H9 (cell line): ENCODE measurements around the gene PLSCR4. TPM values are rescaled to one million over a fixed set of nuclear protein-coding genes. Genes with fewer than 3 reads are reported as not detected.

Experiments used
- DNase-seq: peaks from one replicate; pipeline ENCODE4 v3.0.0-alpha.2; 2017
- H2AFZ ChIP-seq: one replicate; pipeline ENCODE4 v1.6.1; 2013; ENCODE audit warnings: mild to moderate bottlenecking, low read length, control low read depth, moderate library complexity
- H2AK5ac ChIP-seq: 2 replicates; pipeline ENCODE4 v1.6.1; 2013; ENCODE audit warnings: low read length, control low read depth, mixed read lengths; ENCODE audit not compliant: insufficient read length
- H2BK120ac ChIP-seq: one replicate; pipeline ENCODE4 v1.6.1; 2013; ENCODE audit warnings: low read depth, mild to moderate bottlenecking, low read length, control low read depth, inconsistent platforms; ENCODE audit not compliant: poor library complexity, severe bottlenecking
- H2BK12ac ChIP-seq: 2 replicates; pipeline ENCODE4 v1.6.1; 2013; ENCODE audit warnings: low read length, control low read depth, mixed read lengths, low read depth; ENCODE audit not compliant: insufficient read length
- H2BK15ac ChIP-seq: 2 replicates; pipeline ENCODE4 v1.6.1; 2013; ENCODE audit warnings: low read depth, low read length, control low read depth
- H2BK20ac ChIP-seq: one replicate; pipeline ENCODE4 v1.6.1; 2013; ENCODE audit warnings: low read depth, mild to moderate bottlenecking, low read length, control low read depth, inconsistent platforms; ENCODE audit not compliant: poor library complexity, severe bottlenecking
- H2BK5ac ChIP-seq: 2 replicates; pipeline ENCODE4 v1.6.1; 2013; ENCODE audit warnings: low read length, control low read depth, mixed read lengths; ENCODE audit not compliant: insufficient read length
- H3K14ac ChIP-seq: 2 replicates; pipeline ENCODE4 v1.6.1; 2013; ENCODE audit warnings: low read length, control low read depth; ENCODE audit not compliant: insufficient read depth
- H3K18ac ChIP-seq: 2 replicates; pipeline ENCODE4 v1.6.1; 2013; ENCODE audit warnings: low read depth, mild to moderate bottlenecking, mixed read lengths, low read length, control low read depth; ENCODE audit not compliant: insufficient read length
- H3K23ac ChIP-seq: 2 replicates; pipeline ENCODE4 v1.6.1; 2013; ENCODE audit warnings: low read length, control low read depth, mixed read lengths, low read depth; ENCODE audit not compliant: insufficient read length
- H3K23me2 ChIP-seq: 2 replicates; pipeline ENCODE4 v1.6.1; 2013; ENCODE audit warnings: low read depth, mild to moderate bottlenecking, mixed read lengths, low read length, control low read depth; ENCODE audit not compliant: insufficient read length, poor library complexity, severe bottlenecking
- H3K27ac ChIP-seq: 2 replicates; pipeline ENCODE4 v1.5.1; 2013; ENCODE audit warnings: low read length, control low read depth, mixed read lengths, low read depth; ENCODE audit not compliant: insufficient read length
- H3K27me3 ChIP-seq: 2 replicates; pipeline ENCODE4 v1.6.1; 2013; ENCODE audit warnings: low read length, control low read depth, inconsistent platforms; ENCODE audit not compliant: insufficient read depth
- H3K4ac ChIP-seq: 2 replicates; pipeline ENCODE4 v1.6.1; 2013; ENCODE audit warnings: low read depth, mild to moderate bottlenecking, control low read depth, inconsistent platforms, low read length, moderate library complexity
- H3K4me1 ChIP-seq: 2 replicates; pipeline ENCODE4 v1.6.1; 2013; ENCODE audit warnings: low read length, control low read depth, inconsistent platforms; ENCODE audit not compliant: insufficient read depth
- H3K4me2 ChIP-seq: 2 replicates; pipeline ENCODE4 v1.6.1; 2013; ENCODE audit warnings: low read length, control low read depth, mixed read lengths; ENCODE audit not compliant: insufficient read length, insufficient read depth
- H3K56ac ChIP-seq: 2 replicates; pipeline ENCODE4 v1.6.1; 2013; ENCODE audit warnings: low read depth, mild to moderate bottlenecking, mixed read lengths, low read length, control low read depth; ENCODE audit not compliant: insufficient read length
- H3K79me1 ChIP-seq: 2 replicates; pipeline ENCODE4 v1.6.1; 2013; ENCODE audit warnings: low read depth, mild to moderate bottlenecking, moderate library complexity, low read length, control low read depth, inconsistent platforms; ENCODE audit not compliant: insufficient read depth, poor library complexity, severe bottlenecking
- H3K79me2 ChIP-seq: 2 replicates; pipeline ENCODE4 v1.6.1; 2013; ENCODE audit warnings: low read length, control low read depth, inconsistent platforms; ENCODE audit not compliant: insufficient read depth
- H3K9ac ChIP-seq: 2 replicates; pipeline ENCODE4 v1.6.1; 2013; ENCODE audit warnings: low read length, control low read depth, mixed read lengths; ENCODE audit not compliant: insufficient read length; ENCODE audit errors: extremely low read depth
- H3K9me3 ChIP-seq: one replicate; pipeline ENCODE4 v1.6.1; 2013; ENCODE audit warnings: low read depth, low read length, inconsistent platforms; ENCODE audit not compliant: control insufficient read depth
- H3T11ph ChIP-seq: one replicate; pipeline ENCODE4 v1.6.1; 2013; ENCODE audit warnings: mild to moderate bottlenecking, low read length, control low read depth, inconsistent platforms
- H4K20me1 ChIP-seq: one replicate; pipeline ENCODE4 v1.6.1; 2013; ENCODE audit not compliant: control insufficient read depth, insufficient read length, insufficient read depth
- H4K5ac ChIP-seq: 2 replicates; pipeline ENCODE4 v1.6.1; 2013; ENCODE audit warnings: low read depth, mild to moderate bottlenecking, mixed read lengths, low read length, control low read depth; ENCODE audit not compliant: insufficient read length
- H4K8ac ChIP-seq: replicated peaks from 2 replicates; pipeline ENCODE4 v1.6.1; 2013; ENCODE audit warnings: low read length, control low read depth, mixed read lengths, low read depth; ENCODE audit not compliant: insufficient read length
- H4K91ac ChIP-seq: 2 replicates; pipeline ENCODE4 v1.6.1; 2013; ENCODE audit warnings: low read depth, mild to moderate bottlenecking, moderate library complexity, mixed read lengths, low read length, control low read depth; ENCODE audit not compliant: insufficient read length
- H3K27ac Mint-ChIP-seq, 3 experiments: 2 replicates in 2 of 3; 3 replicates in 1 of 3; pipeline ENCODE4 v1.8.0; 2020 to 2021; ENCODE audit warnings: mixed read lengths in 3 of 3, mild to moderate bottlenecking in 1 of 3, moderate library complexity in 1 of 3
- H3K27me3 Mint-ChIP-seq: 2 replicates; pipeline ENCODE4 v1.8.0; 2021; ENCODE audit warnings: low read depth, mild to moderate bottlenecking, moderate library complexity, mixed read lengths
- H3K36me3 Mint-ChIP-seq, 3 experiments: 2 replicates in 2 of 3; 3 replicates in 1 of 3; pipeline ENCODE4 v1.8.0; 2020 to 2021; ENCODE audit warnings: low read depth in 3 of 3, mixed read lengths in 3 of 3; ENCODE audit not compliant: insufficient read depth in 1 of 3
- H3K4me1 Mint-ChIP-seq, 2 experiments: 2 replicates each; pipeline ENCODE4 v1.8.0; 2020; ENCODE audit warnings: mixed read lengths in 2 of 2
- H3K4me3 Mint-ChIP-seq, 2 experiments: 2 replicates in 1 of 2; 3 replicates in 1 of 2; pipeline ENCODE4 v1.8.0; 2020 to 2021; ENCODE audit warnings: mild to moderate bottlenecking in 2 of 2, mixed read lengths in 2 of 2, moderate library complexity in 1 of 2
- H3K9me3 Mint-ChIP-seq, 2 experiments: 2 replicates in 1 of 2; 3 replicates in 1 of 2; pipeline ENCODE4 v1.8.0; 2020; ENCODE audit warnings: mild to moderate bottlenecking in 2 of 2, mixed read lengths in 2 of 2, moderate library complexity in 1 of 2
- CTCF ChIP-seq: fragments of 200-600 bp; sonication (generic); conservative IDR thresholded peaks from 3 replicates; pipeline ENCODE4 v1.8.0; 2021; ENCODE audit warnings: antibody characterized with exemption, mild to moderate bottlenecking
- total RNA-seq: library from RNA; stranded (reverse); gene quantifications from 2 replicates; pipeline ENCODE4 v1.2.1, GENCODE V29; 2021

The PLSCR4 gene
- total RNA-seq, 1 experiment from 2014 or later = 1.2 TPM

GRCh38 chr3:146221276-146221675 is 29.6 kb downstream of the PLSCR4 start:
- Histone ChIP-seq H2BK20ac (no peak overlapping the region), H4K91ac (no peak overlapping the region), H3K4ac (no peak overlapping the region), H3K27ac (no peak overlapping the region), H3T11ph (no peak overlapping the region), H4K8ac (no peak overlapping the region), H3K23me2 (no peaks in the 10 kb centered on the region), H4K5ac (no peak overlapping the region), H3K79me2 (no peaks in the 10 kb centered on the region), H2AK5ac (no peak overlapping the region), H3K23ac (no peak overlapping the region), H3K9ac (no peak overlapping the region), H3K14ac (no peak overlapping the region), H2AFZ (no peak overlapping the region), H2BK15ac (no peak overlapping the region), H2BK120ac (no peak overlapping the region), H3K56ac (no peak overlapping the region), H3K4me2 (no peak overlapping the region), H4K20me1 (no peaks in the 10 kb centered on the region), H3K18ac (no peak overlapping the region), H2BK12ac (no peak overlapping the region), H3K79me1 (no peaks in the 10 kb centered on the region), H3K4me1 (no peaks in the 10 kb centered on the region; the same call in 1 of the 2 replicates), H3K9me3 (no peaks in the 10 kb centered on the region), H3K27me3 (no peaks in the 10 kb centered on the region), H2BK5ac (no peak overlapping the region)
- H3K4me3 Mint-ChIP-seq = no peak overlapping the region
- no peak for TF ChIP-seq CTCF
- peaks cover 0 to 5% (median 2%) of the 10 kb centered on the region in 3 experiments; a peak in 1 of 7 replicates for H3K36me3 Mint-ChIP-seq
- no peaks in the 10 kb centered on the region; a peak in 1 of 5 replicates for H3K9me3 Mint-ChIP-seq
- no peak for DNase-seq
- H3K27me3 Mint-ChIP-seq = no peaks in the 10 kb centered on the region
- peaks cover 9 to 10% of the 10 kb centered on the region in 2 experiments for H3K4me1 Mint-ChIP-seq
- 0 out of 7 replicates have a peak overlapping the region, but pooled peaks of 1 of the 3 experiments have one; percentile 34 for H3K27ac Mint-ChIP-seq
